ENCODE measurements around the gene CRKL. TPM values are rescaled to one million over a fixed set of nuclear protein-coding genes. Genes with fewer than 3 reads are reported as not detected.

CRKL gene
- total RNA-seq, 1 experiment from 2014 or later: 106 TPM

DNA sequence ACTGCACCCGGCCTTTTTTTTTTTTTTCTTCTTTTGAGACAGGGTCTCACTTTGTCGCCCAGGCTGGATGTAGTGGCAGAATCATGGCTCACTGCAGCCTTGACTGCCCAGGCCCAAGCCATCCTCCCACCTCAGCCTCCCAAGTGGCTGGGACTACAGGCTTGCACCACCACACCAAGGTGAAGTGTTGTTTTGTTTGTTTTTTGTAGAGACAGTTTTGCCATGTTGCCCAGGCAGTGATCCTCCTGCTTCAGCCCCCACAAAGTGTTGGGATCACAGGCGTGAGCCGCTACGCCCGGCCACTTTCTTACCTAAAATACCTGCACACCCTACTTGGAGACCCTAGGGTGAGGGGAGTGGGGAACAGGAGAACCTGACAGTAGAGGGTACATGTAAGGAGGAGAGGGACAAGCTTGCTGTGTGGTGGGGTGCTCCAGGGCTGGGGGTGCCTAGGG is 45.3 kb downstream of the CRKL start:
- no peak overlapping the region for H2BK5ac ChIP-seq (ENCODE audit: insufficient read length, low read length)
- no peaks in the 10 kb centered on the region for H3K79me2 ChIP-seq (ENCODE audit: insufficient read depth, low read length)
- no peak overlapping the region for H3K56ac ChIP-seq (ENCODE audit: insufficient read length, low read depth, low read length)
- H2BK15ac ChIP-seq (ENCODE audit: low read depth, low read length): no peak overlapping the region
- H3K79me1 ChIP-seq (ENCODE audit: insufficient read depth, low read depth, low read length, poor library complexity, severe bottlenecking): no peaks in the 10 kb centered on the region
- H4K91ac ChIP-seq (ENCODE audit: insufficient read length, low read depth, low read length): no peak overlapping the region
- peaks cover 27% of the 10 kb centered on the region; the same call in 1 of the 2 replicates for H3K27me3 ChIP-seq (ENCODE audit: insufficient read depth, low read length)
- H3K18ac ChIP-seq (ENCODE audit: insufficient read length, low read depth, low read length): no peak overlapping the region
- no peak overlapping the region for H3K14ac ChIP-seq (ENCODE audit: insufficient read depth, low read length)
- no peak overlapping the region for H4K5ac ChIP-seq (ENCODE audit: insufficient read length, low read depth, low read length)
- H2BK20ac ChIP-seq (ENCODE audit: low read depth, low read length, poor library complexity, severe bottlenecking): no peak overlapping the region
- no peak overlapping the region for H3K9ac ChIP-seq (ENCODE audit: extremely low read depth, insufficient read length, low read length)
- no peak overlapping the region for H2AK5ac ChIP-seq (ENCODE audit: insufficient read length, low read length)
- H3K9me3 ChIP-seq (ENCODE audit: control insufficient read depth, low read depth, low read length): no peaks in the 10 kb centered on the region
- peaks cover 15 to 18% of the 10 kb centered on the region in 2 experiments for H3K4me1 Mint-ChIP-seq
- no peak overlapping the region for H3T11ph ChIP-seq (ENCODE audit: low read length)
- no peak for DNase-seq
- H3K4ac ChIP-seq (ENCODE audit: low read depth, low read length): no peak overlapping the region
- H4K8ac ChIP-seq (replicated peaks; ENCODE audit: insufficient read length, low read depth, low read length): no peak overlapping the region
- H3K23ac ChIP-seq (ENCODE audit: insufficient read length, low read depth, low read length): no peak overlapping the region
- H3K4me1 ChIP-seq (ENCODE audit: insufficient read depth, low read length): no peaks in the 10 kb centered on the region
- H3K36me3 Mint-ChIP-seq (ENCODE audit: insufficient read depth in 1 of 3, low read depth in 3 of 3): no peaks in the 10 kb centered on the region
- H2AFZ ChIP-seq (ENCODE audit: low read length): no peak overlapping the region
- peaks cover 70% of the 10 kb centered on the region for H3K27me3 Mint-ChIP-seq (ENCODE audit: low read depth)
- no peak overlapping the region for H3K27ac ChIP-seq (ENCODE audit: insufficient read length, low read depth, low read length)
- TF ChIP-seq, protein P1, sequence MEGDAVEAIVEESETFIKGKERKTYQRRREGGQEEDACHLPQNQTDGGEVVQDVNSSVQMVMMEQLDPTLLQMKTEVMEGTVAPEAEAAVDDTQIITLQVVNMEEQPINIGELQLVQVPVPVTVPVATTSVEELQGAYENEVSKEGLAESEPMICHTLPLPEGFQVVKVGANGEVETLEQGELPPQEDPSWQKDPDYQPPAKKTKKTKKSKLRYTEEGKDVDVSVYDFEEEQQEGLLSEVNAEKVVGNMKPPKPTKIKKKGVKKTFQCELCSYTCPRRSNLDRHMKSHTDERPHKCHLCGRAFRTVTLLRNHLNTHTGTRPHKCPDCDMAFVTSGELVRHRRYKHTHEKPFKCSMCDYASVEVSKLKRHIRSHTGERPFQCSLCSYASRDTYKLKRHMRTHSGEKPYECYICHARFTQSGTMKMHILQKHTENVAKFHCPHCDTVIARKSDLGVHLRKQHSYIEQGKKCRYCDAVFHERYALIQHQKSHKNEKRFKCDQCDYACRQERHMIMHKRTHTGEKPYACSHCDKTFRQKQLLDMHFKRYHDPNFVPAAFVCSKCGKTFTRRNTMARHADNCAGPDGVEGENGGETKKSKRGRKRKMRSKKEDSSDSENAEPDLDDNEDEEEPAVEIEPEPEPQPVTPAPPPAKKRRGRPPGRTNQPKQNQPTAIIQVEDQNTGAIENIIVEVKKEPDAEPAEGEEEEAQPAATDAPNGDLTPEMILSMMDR (conservative IDR thresholded peaks at IDR 0.05): no peak
- H3K4me2 ChIP-seq (ENCODE audit: insufficient read depth, insufficient read length, low read length): no peak overlapping the region
- no peak overlapping the region for H3K4me3 Mint-ChIP-seq
- no peak overlapping the region for H3K27ac Mint-ChIP-seq
- H2BK12ac ChIP-seq (ENCODE audit: insufficient read length, low read depth, low read length): no peak overlapping the region
- WGBS (ENCODE audit: extremely low coverage, insufficient read length, low lambda C conversion rate): no CpG with 5 or more reads among the region's 6 CpGs
- no peaks in the 10 kb centered on the region for H3K9me3 Mint-ChIP-seq
- H4K20me1 ChIP-seq (ENCODE audit: control insufficient read depth, insufficient read depth, insufficient read length): no peaks in the 10 kb centered on the region
- no peak overlapping the region for H2BK120ac ChIP-seq (ENCODE audit: low read depth, low read length, poor library complexity, severe bottlenecking)
- H3K23me2 ChIP-seq (ENCODE audit: insufficient read length, low read depth, low read length, poor library complexity, severe bottlenecking): peaks cover 4% of the 10 kb centered on the region
